ENCODE data around the gene CYP2W1. TPM values are rescaled to one million over a fixed set of nuclear protein-coding genes. Genes with fewer than 3 reads are reported as not detected.

Gene CYP2W1
- total and polyA plus RNA-seq, 2 donors (not counting 3 experiments of a cell fraction or from before 2014, with no cell fraction given): not detected

GRCh38 chr7:1024331-1024841 is 41.4 kb downstream of the CYP2W1 start:
- intact Hi-C loops (cut with micrococcal nuclease) (no loop called here), dilution Hi-C loops (cut with MboI; ENCODE audit: extremely low pct_ligation_motif_present, low sequenced_read_pairs) (no loop called here)
- CTCF ChIA-PET: interaction anchor here (3.7 kb wide), 1 partner anchor 41 kb away, joined by 35 read pairs; no protein-coding TSS in a partner anchor
- Histone ChIP-seq H4K20me1 (replicated peaks; ENCODE audit: control insufficient read depth, extremely low read depth, insufficient read depth, low read length) (no peaks in the 10 kb centered on the region), H3K4me2 (ENCODE audit: insufficient read depth, low read length) (no peak overlapping the region), H3K27ac (ENCODE audit: insufficient read depth, low read depth, low read length) (no peak overlapping the region), H2AFZ (ENCODE audit: low read depth, low read length) (no peak overlapping the region), H3K79me2 (ENCODE audit: control insufficient read depth, insufficient read depth, low read length) (peaks cover 23% of the 10 kb centered on the region), H3K27me3 (ENCODE audit: control insufficient read depth in 2 of 2, insufficient read depth in 2 of 2, low read length in 2 of 2) (no peaks in the 10 kb centered on the region), H3K9me3 (replicated peaks; ENCODE audit: control insufficient read depth, insufficient read depth, low read length) (no peaks in the 10 kb centered on the region), H3K9me1 (replicated peaks; ENCODE audit: control insufficient read depth, extremely low read depth, insufficient read depth, low read length) (no peaks in the 10 kb centered on the region), H3K4me1 (ENCODE audit: control insufficient read depth, extremely low read depth, insufficient read depth, low read length) (peaks cover 8% of the 10 kb centered on the region), H3K4me3 (replicated peaks in 1 of 3; ENCODE audit: insufficient read depth in 1 of 3, low read depth in 1 of 3, low read length in 3 of 3) (no peak overlapping the region), H3K36me3 (ENCODE audit: control insufficient read depth in 2 of 2, extremely low read depth in 1 of 2, insufficient read depth in 2 of 2, low read length in 2 of 2) (peaks cover 0 to 7% of the 10 kb centered on the region in 2 experiments), H3K9ac (replicated peaks; ENCODE audit: extremely low read depth, insufficient read depth, low read length) (no peak overlapping the region)
- BruUV-seq (replicated peaks): no TSS peak
- DNase-seq (ENCODE audit: low read depth, low spot score) (no peak), FAIRE-seq (no peak)
- TF ChIP-seq FOS (IDR thresholded peaks at IDR 0.05; ENCODE audit: borderline replicate concordance, insufficient read depth, low read length): no peak
- TF ChIP-seq, protein P1, sequence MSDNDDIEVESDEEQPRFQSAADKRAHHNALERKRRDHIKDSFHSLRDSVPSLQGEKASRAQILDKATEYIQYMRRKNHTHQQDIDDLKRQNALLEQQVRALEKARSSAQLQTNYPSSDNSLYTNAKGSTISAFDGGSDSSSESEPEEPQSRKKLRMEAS (IDR thresholded peaks at IDR 0.05; ENCODE audit: insufficient read depth, insufficient read length): no peak
- TF ChIP-seq, protein P2, sequence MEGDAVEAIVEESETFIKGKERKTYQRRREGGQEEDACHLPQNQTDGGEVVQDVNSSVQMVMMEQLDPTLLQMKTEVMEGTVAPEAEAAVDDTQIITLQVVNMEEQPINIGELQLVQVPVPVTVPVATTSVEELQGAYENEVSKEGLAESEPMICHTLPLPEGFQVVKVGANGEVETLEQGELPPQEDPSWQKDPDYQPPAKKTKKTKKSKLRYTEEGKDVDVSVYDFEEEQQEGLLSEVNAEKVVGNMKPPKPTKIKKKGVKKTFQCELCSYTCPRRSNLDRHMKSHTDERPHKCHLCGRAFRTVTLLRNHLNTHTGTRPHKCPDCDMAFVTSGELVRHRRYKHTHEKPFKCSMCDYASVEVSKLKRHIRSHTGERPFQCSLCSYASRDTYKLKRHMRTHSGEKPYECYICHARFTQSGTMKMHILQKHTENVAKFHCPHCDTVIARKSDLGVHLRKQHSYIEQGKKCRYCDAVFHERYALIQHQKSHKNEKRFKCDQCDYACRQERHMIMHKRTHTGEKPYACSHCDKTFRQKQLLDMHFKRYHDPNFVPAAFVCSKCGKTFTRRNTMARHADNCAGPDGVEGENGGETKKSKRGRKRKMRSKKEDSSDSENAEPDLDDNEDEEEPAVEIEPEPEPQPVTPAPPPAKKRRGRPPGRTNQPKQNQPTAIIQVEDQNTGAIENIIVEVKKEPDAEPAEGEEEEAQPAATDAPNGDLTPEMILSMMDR (IDR thresholded peaks at IDR 0.05; ENCODE audit: extremely low read depth in 1 of 2, insufficient read depth in 1 of 2, low read depth in 1 of 2, low read length in 2 of 2): no peak
- no peak for TF ChIP-seq JUN (IDR thresholded peaks at IDR 0.05; ENCODE audit: borderline replicate concordance, insufficient read depth, insufficient read length, low read depth)
- TF ChIP-seq MYC (IDR thresholded peaks at IDR 0.05; ENCODE audit: low read depth, low read length): no peak
- no peak for TF ChIP-seq POLR2AphosphoS5 (IDR thresholded peaks at IDR 0.05; ENCODE audit: insufficient read depth, low read depth, low read length)
- no peak for TF ChIP-seq EZH2 (IDR thresholded peaks at IDR 0.05; ENCODE audit: borderline replicate concordance, low read depth, low read length, severe bottlenecking)
- no peak for TF ChIP-seq POLR2A (IDR thresholded peaks at IDR 0.05; ENCODE audit: low read depth, low read length)
- POLR2A ChIA-PET: no interaction called here

Measured in endothelial cell of umbilical vein (primary cell).